Measurements from ENCODE around the gene MRPL55.

The MRPL55 gene

GRCh38 chr1:228070173-228070572 lies 38.9 kb downstream of the MRPL55 start:
- Histone ChIP-seq H3K4me3 (ENCODE audit: low read depth in 1 of 2, low read length in 1 of 2) (no peak overlapping the region), H3K9me3 (no peaks in the 10 kb centered on the region), H3K27ac (no peak overlapping the region), H3K4me1 (ENCODE audit: control insufficient read depth in 1 of 2, insufficient read depth in 1 of 2, low read depth in 1 of 2, low read length in 1 of 2) (no peaks in the 10 kb centered on the region), H3K36me3 (no peaks in the 10 kb centered on the region), H3K27me3 (peaks cover 96% of the 10 kb centered on the region)
- TF ChIP-seq, protein P1, sequence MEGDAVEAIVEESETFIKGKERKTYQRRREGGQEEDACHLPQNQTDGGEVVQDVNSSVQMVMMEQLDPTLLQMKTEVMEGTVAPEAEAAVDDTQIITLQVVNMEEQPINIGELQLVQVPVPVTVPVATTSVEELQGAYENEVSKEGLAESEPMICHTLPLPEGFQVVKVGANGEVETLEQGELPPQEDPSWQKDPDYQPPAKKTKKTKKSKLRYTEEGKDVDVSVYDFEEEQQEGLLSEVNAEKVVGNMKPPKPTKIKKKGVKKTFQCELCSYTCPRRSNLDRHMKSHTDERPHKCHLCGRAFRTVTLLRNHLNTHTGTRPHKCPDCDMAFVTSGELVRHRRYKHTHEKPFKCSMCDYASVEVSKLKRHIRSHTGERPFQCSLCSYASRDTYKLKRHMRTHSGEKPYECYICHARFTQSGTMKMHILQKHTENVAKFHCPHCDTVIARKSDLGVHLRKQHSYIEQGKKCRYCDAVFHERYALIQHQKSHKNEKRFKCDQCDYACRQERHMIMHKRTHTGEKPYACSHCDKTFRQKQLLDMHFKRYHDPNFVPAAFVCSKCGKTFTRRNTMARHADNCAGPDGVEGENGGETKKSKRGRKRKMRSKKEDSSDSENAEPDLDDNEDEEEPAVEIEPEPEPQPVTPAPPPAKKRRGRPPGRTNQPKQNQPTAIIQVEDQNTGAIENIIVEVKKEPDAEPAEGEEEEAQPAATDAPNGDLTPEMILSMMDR (IDR thresholded peaks at IDR 0.05) = no peak

GRCh38 chr1:228068359-228068758 lies 40.7 kb downstream of the MRPL55 start:
- H3K27ac ChIP-seq = no peak overlapping the region
- H3K4me3 ChIP-seq (ENCODE audit: low read depth in 1 of 2, low read length in 1 of 2) = no peak overlapping the region
- H3K4me1 ChIP-seq (ENCODE audit: control insufficient read depth in 1 of 2, insufficient read depth in 1 of 2, low read depth in 1 of 2, low read length in 1 of 2) = no peaks in the 10 kb centered on the region
- H3K36me3 ChIP-seq = no peaks in the 10 kb centered on the region
- no peaks in the 10 kb centered on the region for H3K9me3 ChIP-seq
- TF ChIP-seq, protein P1 (IDR thresholded peaks at IDR 0.05) = no peak
- peaks cover 88% of the 10 kb centered on the region for H3K27me3 ChIP-seq

DNA sequence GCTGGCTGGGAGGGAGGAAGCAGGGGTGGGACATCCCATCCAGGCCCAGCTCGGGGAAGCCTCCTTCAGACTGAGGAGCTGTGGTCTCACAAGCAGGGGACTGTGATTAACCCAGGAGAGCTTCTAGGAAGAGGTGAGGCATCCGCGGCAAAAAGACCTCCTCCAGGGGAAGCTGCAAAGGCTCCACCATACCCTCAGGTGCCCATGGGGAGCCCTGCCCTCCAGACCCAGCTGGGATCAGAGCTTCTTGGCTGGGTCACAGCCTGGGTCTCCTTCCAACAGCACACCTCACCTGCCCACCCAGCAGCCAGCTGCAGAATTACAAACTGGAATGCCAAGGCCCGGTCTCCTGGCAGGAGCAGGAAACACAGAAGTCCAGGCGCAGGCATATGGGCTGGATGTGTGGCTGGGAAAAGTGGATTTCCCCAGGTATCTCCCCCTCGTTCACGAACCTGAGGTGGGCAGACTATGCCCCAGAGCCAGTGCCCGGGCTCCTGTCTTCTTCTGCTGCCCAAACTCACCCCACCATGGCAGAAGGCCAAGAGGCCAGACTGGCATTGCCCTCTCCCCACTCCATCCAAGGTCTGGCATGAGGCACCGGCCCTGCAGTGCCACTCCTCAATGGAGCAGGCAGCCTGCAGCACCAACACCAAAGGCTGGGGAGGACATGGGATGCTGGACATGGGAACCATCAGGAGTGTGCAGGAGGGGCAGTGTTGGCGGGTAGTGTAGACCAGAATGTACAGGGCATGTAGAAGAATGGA lies 42.0 kb downstream of the MRPL55 start:
- no peak overlapping the region for H3K27ac ChIP-seq
- H3K4me1 ChIP-seq (ENCODE audit: control insufficient read depth in 1 of 2, insufficient read depth in 1 of 2, low read depth in 1 of 2, low read length in 1 of 2) = no peaks in the 10 kb centered on the region
- peaks cover 88% of the 10 kb centered on the region for H3K27me3 ChIP-seq
- H3K4me3 ChIP-seq (ENCODE audit: low read depth in 1 of 2, low read length in 1 of 2) = no peak overlapping the region
- H3K36me3 ChIP-seq = no peaks in the 10 kb centered on the region
- H3K9me3 ChIP-seq = no peaks in the 10 kb centered on the region
- TF ChIP-seq, protein P1 (IDR thresholded peaks at IDR 0.05) = no peak

- Histone ChIP-seq H3K4me3 (ENCODE audit: low read depth in 1 of 2, low read length in 1 of 2) (no peak overlapping the region), H3K9me3 (no peaks in the 10 kb centered on the region), H3K27ac (no peak overlapping the region), H3K4me1 (ENCODE audit: control insufficient read depth in 1 of 2, insufficient read depth in 1 of 2, low read depth in 1 of 2, low read length in 1 of 2) (no peaks in the 10 kb centered on the region), H3K36me3 (no peaks in the 10 kb centered on the region), H3K27me3 (peaks cover 88% of the 10 kb centered on the region)
- TF ChIP-seq, protein P1 (IDR thresholded peaks at IDR 0.05) = no peak
Observed at GRCh38 chr1:228066416-228066815, 42.7 kb downstream of the MRPL55 start.

DNA sequence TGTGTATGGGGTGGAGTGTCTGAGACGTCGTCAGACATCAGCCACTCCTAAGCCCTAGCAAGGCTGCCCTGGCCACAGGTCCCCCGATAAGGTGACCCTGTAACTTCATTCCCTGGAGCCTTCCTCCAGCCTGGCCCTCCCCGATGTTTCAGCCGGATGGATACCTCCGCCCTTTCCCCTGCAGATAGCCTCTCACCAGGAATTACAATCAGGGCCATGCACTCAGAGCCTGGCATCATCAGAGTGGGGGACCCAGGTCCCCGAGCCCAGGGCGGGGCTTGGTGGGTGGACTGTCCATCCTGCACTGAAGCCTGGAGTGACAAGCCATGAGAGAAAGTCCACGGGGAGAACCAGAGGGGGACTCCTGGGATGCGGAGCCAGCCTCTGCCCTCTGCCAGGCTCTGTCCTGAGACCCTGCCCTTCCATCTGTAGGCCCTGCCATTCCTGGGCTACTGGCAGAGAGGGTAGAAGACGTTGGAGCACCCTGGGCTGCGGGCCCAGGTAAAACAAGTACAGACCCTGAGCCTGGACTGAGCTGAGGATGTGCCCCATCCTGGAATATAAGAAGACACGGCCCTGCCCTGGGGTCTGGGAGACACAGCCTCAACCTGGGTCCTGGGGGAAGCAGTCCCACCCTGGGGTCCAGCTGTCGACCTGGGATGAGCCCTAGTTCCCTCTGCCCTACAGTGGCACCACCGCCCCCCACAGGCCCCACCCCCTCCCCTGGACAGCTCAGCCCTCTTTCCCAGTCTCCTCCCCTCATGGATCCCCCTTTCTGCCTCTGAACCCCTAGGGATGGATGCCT lies 43.4 kb downstream of the MRPL55 start:
- Histone ChIP-seq H3K36me3 (no peaks in the 10 kb centered on the region), H3K9me3 (no peaks in the 10 kb centered on the region), H3K4me3 (ENCODE audit: low read depth in 1 of 2, low read length in 1 of 2) (no peak overlapping the region), H3K27ac (no peak overlapping the region), H3K27me3 (peaks cover 88% of the 10 kb centered on the region), H3K4me1 (ENCODE audit: control insufficient read depth in 1 of 2, insufficient read depth in 1 of 2, low read depth in 1 of 2, low read length in 1 of 2) (peaks cover 1 to 2% of the 10 kb centered on the region in 2 experiments)
- TF ChIP-seq, protein P1 (IDR thresholded peaks at IDR 0.05) = no peak

Measured in neutrophil (primary cell).